Progenitor cell of endocrine pancreas (in vitro differentiated cells): ENCODE measurements around the gene APOL6. TPM values are rescaled to one million over a fixed set of nuclear protein-coding genes. Genes with fewer than 3 reads are reported as not detected.

Source experiments
- DNase-seq: peaks from one replicate; pipeline ENCODE4 v3.0.0; 2021; ENCODE audit warnings: low spot score; ENCODE audit not compliant: unreplicated experiment
- H3K27ac Mint-ChIP-seq: 2 replicates; pipeline ENCODE4 v1.8.0; 2021; ENCODE audit warnings: mild to moderate bottlenecking, moderate library complexity, mixed read lengths
- H3K27me3 Mint-ChIP-seq: 2 replicates; pipeline ENCODE4 v1.8.0; 2021; ENCODE audit warnings: mixed read lengths
- H3K36me3 Mint-ChIP-seq: 2 replicates; pipeline ENCODE4 v1.8.0; 2022; ENCODE audit warnings: mixed read lengths; ENCODE audit not compliant: insufficient read depth
- H3K4me1 Mint-ChIP-seq: 2 replicates; pipeline ENCODE4 v1.8.0; 2021; ENCODE audit warnings: low read depth, mixed read lengths
- H3K4me3 Mint-ChIP-seq: 2 replicates; pipeline ENCODE4 v1.8.0; 2021; ENCODE audit warnings: low read depth, mild to moderate bottlenecking, moderate library complexity, mixed read lengths
- H3K9me3 Mint-ChIP-seq: 2 replicates; pipeline ENCODE4 v1.8.0; 2021; ENCODE audit warnings: low read depth, mixed read lengths
- total RNA-seq: library from RNA; stranded (reverse); gene quantifications from 2 replicates; pipeline ENCODE4 v1.2.1, GENCODE V29; 2021
- TF ChIP-seq, protein P1 (sequence below): fragments of 200-600 bp; sonication (generic); IDR thresholded peaks from one replicate; pipeline ENCODE4 v1.5.0; 2021; ENCODE audit warnings: antibody characterized with exemption, mild to moderate bottlenecking; ENCODE audit not compliant: unreplicated experiment

APOL6 gene
- total RNA-seq, 1 donor from 2014 or later: 0.07 TPM

DNA sequence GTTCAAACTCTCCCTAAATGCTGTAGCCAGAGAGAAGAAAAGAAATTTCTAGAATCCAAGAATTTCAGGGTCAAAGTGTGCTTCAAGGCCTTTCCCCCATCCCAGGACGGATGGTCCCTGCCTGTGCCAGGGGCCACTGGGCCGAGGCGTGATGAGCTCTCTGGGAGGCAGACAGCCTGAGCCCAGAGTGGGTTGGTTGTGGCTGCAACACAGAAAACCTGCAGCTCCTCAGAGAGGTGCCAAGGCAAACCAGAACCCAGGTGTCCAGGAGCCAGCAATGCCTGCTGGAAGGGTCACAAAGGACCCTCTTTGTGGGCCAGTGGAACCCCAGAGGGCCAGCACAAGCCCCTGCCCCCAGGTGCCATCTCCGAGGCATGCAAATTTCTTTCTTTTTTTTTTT, 2.6 kb upstream of the APOL6 start:
- Mint-ChIP-seq H3K9me3 (no peaks in the 10 kb centered on the region), H3K36me3 (no peaks in the 10 kb centered on the region), H3K4me3 (no peak overlapping the region), H3K27ac (no peak overlapping the region), H3K4me1 (peaks cover 11% of the 10 kb centered on the region), H3K27me3 (peaks cover 4% of the 10 kb centered on the region)
- DNase-seq: no peak
- TF ChIP-seq, protein P1, sequence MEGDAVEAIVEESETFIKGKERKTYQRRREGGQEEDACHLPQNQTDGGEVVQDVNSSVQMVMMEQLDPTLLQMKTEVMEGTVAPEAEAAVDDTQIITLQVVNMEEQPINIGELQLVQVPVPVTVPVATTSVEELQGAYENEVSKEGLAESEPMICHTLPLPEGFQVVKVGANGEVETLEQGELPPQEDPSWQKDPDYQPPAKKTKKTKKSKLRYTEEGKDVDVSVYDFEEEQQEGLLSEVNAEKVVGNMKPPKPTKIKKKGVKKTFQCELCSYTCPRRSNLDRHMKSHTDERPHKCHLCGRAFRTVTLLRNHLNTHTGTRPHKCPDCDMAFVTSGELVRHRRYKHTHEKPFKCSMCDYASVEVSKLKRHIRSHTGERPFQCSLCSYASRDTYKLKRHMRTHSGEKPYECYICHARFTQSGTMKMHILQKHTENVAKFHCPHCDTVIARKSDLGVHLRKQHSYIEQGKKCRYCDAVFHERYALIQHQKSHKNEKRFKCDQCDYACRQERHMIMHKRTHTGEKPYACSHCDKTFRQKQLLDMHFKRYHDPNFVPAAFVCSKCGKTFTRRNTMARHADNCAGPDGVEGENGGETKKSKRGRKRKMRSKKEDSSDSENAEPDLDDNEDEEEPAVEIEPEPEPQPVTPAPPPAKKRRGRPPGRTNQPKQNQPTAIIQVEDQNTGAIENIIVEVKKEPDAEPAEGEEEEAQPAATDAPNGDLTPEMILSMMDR: no peak

DNA sequence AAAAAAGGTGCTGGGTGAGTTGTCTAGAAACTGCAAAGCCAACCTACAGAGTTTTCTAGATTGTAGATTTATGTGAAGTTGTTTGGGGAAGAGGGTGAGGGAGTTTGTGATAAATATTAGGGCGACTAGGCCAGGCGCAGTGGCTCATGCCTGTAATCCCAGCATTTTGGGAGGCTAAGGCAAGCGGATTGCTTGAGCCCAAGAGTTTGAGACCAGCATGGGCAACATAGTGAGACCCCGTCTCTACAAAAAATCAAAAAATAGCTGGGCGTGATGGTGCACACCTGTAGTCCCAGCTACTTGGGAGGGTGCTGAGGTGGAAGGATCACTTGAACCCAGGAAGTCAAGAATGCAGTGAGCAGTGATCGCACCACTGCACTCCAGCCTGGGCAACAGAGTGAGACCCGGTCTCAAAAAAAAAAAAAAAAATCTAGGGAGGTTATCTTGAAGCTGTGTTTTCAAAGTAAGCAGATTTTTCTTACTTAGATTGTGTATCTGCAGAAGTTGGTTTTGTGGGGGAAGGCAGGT, 844 bp downstream of the APOL6 start:
- Mint-ChIP-seq H3K27ac (no peak overlapping the region), H3K36me3 (no peaks in the 10 kb centered on the region)

DNA sequence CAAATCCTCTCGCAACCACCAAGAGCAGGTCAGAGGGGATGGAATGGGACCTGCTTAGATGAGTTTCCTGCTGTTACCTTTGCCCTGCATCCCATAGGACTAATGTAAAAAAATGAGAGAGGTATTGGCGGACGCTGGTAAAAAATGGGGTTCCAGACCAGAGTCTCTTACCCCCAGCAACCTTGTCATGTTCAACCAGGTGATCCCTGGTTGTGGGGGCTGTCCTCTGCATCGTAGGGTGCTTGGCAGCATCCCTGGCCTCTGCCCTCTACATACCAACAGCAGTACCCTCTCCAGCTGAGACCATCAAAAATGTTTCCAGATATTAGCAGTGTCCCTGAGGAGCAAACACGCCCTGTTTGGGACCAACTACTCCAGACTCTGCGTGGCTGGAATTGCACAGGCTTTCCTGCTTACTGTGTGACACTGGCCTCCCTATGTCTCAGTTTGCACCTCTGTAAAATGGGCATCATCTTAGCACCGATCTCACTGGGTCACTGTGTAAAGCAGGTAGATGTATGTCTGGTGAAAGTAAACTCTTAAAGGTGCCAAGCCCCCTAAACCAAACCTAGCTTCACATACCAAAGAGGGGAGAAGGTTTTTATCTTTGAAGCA, 1.5 kb downstream of the APOL6 start:
- Mint-ChIP-seq H3K27me3 (peaks cover 4% of the 10 kb centered on the region), H3K4me1 (peaks cover 2% of the 10 kb centered on the region), H3K4me3 (no peak overlapping the region), H3K36me3 (no peaks in the 10 kb centered on the region), H3K27ac (no peak overlapping the region), H3K9me3 (no peaks in the 10 kb centered on the region)
- TF ChIP-seq, protein P1: no peak
- DNase-seq: no peak

More for the DNA sequence above, 844 bp downstream of the APOL6 start:
- no peak overlapping the region for H3K4me3 Mint-ChIP-seq
- TF ChIP-seq, protein P1: no peak
- H3K9me3 Mint-ChIP-seq: no peaks in the 10 kb centered on the region
- no peak for DNase-seq
- H3K27me3 Mint-ChIP-seq: peaks cover 4% of the 10 kb centered on the region
- H3K4me1 Mint-ChIP-seq: peaks cover 2% of the 10 kb centered on the region

DNA sequence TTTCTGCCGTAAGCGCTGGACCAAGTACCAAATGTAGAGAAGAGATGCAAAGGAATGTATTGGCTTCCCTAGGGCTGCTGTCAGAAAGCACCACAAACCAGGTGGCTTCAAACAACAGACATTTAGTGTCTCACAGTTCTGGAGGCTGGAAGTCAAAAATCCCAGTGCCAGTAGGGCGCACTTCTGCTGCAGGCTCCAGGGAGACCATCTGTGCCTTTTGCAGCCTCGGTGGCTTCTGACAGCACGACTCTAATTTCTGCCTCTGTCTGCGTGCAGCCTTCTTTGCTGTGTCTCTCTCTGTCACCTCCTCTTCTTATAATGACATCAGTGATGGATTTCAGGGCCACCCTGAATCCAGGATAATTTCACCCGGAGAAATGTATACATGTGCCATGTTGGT, 2.8 kb downstream of the APOL6 start:
- DNase-seq: no peak
- Mint-ChIP-seq H3K9me3 (no peaks in the 10 kb centered on the region), H3K4me1 (peaks cover 2% of the 10 kb centered on the region), H3K27me3 (peaks cover 4% of the 10 kb centered on the region), H3K4me3 (no peak overlapping the region), H3K27ac (no peak overlapping the region), H3K36me3 (no peaks in the 10 kb centered on the region)
- TF ChIP-seq, protein P1: no peak

DNA sequence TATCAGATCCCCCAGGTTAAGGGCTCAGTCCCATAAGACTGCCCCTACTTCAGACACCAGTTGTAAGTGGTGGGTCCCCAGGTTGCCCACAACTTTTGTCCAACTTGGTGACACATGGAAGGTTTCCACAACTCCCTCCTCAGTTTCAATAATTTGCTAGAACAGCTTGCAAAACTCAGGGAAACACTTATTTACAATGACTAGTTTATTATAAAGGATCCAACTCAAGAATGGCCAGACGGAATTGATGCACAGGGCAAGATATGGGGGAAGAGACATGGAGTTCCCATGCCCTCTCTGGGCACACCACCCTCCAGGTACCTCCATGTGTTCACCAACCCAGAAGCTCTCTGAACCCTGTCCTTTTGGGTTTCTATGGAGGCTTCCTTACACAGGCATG, 5.6 kb downstream of the APOL6 start:
- TF ChIP-seq, protein P1: no peak
- DNase-seq: no peak
- Mint-ChIP-seq H3K36me3 (no peaks in the 10 kb centered on the region), H3K4me1 (no peaks in the 10 kb centered on the region), H3K9me3 (peaks cover 5% of the 10 kb centered on the region), H3K27me3 (peaks cover 5% of the 10 kb centered on the region), H3K4me3 (no peak overlapping the region), H3K27ac (no peak overlapping the region)
